GM18907 (cell line): Measurements from ENCODE around the gene BCL7A.
A peak's percentile ranks its signal among the peaks of the same experiment; 100 is the strongest.

Experiments
- ATAC-seq: cut with Tn5 transposase; IDR thresholded peaks from one replicate; pipeline ENCODE4 v1.9.1; 2021; ENCODE audit warnings: mild to moderate bottlenecking, moderate library complexity; ENCODE audit not compliant: unreplicated experiment

Gene BCL7A

GRCh38 chr12:121996945-121997612 lies 24.6 kb upstream of the BCL7A start:
- no peak for ATAC-seq

- ATAC-seq = no peak
Observed at GRCh38 chr12:122001466-122002209, 20.0 kb upstream of the BCL7A start.

DNA sequence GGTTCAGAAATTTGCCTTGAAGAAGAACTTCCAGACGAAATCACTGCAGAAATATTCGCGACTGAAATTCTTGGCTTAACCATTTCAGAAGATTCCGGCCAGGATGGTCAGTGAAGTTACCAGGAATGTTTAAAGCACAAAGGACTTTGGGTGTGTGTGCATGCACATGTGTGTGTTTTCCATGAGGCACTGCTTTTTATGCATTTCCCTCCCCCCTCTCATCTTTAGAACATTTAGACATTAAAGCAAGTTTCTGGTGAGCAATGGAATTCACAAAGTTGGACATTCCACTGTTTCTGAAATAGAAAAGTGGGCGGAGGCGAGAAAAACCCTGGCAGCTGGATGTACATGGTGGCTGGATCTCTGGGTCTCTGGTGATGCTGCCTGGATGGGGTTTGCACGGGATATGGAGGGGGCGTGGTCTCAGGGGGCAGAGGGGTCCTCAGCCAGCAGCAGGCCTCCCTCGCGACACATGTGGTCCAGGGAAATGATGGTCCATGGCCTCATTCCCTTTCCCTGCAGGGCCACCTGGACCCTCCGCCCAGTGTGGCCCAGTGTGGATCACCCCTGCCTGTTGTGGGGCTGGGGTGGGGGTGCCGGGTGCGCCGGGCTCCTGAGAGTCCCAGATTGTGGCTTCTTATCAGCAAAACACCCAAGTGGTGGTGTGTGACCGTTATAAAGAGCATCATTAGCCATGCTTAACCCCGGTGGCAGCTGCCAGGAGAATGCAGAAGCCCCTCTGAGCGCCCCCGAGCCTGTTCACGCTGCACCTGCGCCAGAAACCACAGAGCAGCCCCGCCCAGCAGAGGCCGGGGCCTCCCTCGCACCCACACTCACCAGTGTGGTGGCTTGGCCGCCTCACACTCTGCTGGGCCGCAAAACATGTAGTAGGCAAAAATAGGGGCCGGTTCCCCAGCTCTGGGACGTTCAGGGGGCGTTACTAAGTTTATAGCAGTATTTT lies 17.8 kb upstream of the BCL7A start:
- no peak for ATAC-seq

- ATAC-seq = no peak
Observed at GRCh38 chr12:122004633-122005071, 17.0 kb upstream of the BCL7A start.

DNA sequence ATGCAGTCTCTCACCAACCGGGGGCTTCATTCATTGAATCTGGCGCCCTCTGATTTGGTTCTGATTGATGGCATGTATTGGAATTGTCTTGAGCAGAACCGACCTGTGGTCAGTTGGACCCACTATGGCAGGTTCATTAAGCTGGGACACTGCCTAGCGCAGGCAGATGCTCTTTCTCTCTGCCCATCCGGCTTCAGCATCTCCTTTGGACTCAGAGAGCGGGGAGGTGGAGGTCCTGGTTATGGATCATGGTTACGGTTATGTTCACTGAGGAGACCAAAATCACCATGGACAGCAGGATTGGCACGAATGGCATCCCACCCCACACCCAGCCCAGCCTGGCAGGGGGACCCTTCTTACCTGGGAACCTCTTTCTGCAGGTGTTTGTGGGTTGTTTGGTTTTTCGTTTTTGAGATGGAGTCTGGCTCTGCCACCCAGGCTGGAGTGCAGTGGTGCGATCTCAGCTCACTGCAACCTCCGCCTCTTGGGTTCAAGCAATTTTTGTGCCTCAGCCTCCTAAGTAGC lies 16.4 kb upstream of the BCL7A start:
- no peak for ATAC-seq

GRCh38 chr12:122006186-122006926 lies 15.3 kb upstream of the BCL7A start:
- ATAC-seq = no peak

- no peak for ATAC-seq
Observed at GRCh38 chr12:122009741-122010140, 11.9 kb upstream of the BCL7A start.

GRCh38 chr12:122012184-122012583 lies 9.5 kb upstream of the BCL7A start:
- ATAC-seq = no peak

- ATAC-seq = no peak
Observed at GRCh38 chr12:122013136-122013535, 8.5 kb upstream of the BCL7A start.

DNA sequence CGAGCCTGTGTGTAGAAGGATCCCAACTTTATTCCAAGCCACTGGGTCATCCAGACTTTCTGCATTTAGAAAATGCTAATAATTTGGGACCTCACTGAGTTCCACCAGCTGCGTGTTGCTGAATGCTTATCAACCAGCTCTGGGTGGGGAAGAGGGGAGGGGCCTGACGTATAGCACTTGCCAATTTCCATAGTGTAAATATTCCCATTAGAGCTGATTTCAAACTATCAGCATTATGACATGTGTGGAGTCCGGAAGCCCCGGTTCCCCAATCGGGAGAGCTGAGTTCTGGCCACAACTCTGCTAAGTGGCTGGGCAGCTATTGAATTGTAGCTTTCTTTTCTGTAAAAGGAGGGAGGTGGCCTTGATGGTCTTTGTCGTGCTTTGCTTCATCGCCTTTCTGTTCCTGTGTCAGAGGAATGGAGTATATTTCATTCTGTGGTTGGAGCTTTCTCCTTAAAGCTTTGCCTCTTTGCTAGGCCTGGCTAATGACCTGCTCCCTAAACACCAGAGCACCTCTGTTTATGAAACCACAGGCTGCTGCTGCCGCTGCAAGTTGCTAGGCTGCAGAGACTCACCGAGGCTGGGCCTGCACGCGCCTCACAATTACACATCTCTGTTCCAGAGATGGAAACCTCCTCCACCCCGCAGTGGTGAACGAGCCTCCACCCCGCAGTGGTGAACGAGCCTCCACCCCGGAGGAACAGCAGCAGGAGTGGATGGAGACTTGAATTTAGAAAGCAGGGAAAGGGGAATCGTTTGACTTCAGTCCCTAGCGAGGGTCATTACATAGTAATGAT lies 7.7 kb upstream of the BCL7A start:
- no peak for ATAC-seq

- ATAC-seq = no peak
Observed at GRCh38 chr12:122014781-122015180, 6.9 kb upstream of the BCL7A start.

DNA sequence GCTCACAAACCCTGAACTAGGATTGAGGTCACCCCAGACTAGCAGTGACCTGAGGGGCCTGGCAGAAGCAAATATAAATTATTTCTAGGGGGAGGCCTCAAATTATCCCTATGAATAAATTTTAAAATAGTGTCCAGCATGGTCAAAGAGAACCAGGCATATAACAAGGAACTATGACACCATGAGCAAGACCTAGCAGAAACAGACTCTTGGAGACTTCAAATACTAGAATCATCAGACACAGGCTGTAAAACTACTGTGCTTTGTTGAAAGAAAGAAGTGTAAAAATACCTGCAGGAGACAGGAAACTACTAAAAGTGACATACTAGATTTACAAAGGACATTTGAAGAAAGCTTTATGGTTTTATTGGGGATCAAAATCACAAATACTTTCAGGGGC lies 3.2 kb upstream of the BCL7A start:
- no peak for ATAC-seq

- ATAC-seq = no peak
Observed at GRCh38 chr12:122018937-122019336, 2.7 kb upstream of the BCL7A start.

GRCh38 chr12:122020795-122021192 lies 890 bp upstream of the BCL7A start:
- no peak for ATAC-seq

- no peak for ATAC-seq
Observed at GRCh38 chr12:122021193-122021821, 377 bp upstream of the BCL7A start.

DNA sequence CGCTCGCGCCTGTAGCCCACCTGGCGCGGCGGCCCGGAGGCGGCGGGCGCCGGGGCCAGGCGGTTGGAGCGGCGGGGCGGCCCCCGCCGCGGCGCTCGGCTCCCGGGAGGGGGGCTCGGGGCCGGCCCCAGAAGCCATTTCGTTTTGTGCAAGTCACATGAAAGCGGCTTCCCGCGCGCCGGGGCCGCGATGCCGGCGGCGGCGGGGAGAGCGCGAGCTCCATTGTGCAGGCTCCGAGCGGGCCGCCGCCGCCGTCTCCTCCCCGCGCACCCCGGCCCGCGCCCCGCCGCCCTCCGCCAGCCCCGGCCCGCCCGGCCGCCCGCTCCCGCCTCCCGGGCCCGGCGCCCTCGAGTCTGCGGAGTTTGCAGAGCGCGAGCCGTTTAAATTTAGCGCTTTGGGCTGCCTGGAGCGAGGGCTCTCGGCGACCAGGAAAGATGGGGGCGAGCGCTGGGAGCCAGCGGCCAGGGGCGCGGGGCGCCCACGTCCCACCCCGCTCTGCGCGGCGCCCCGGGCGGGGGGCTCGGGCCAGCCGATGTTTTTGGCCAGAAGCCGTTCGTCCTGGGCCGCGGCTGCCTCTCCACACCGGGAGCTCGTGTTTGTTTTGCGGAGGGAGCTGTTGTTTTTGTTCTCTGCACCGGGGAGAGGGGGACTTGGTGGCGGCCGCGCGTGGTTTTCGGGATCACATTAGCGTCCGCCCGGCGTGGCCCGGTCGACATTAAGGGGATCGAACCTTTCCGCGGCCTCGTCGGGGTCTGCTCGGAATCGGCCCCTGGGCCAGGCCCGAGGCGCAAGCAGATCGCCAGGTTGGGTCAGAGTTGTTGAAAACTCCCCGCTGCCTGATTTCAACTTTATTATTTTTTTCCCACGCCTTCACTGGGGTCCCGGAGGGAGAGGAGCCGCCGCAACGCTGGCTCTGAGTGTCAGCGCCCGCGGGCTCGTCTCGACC lies 982 bp downstream of the BCL7A start:
- ATAC-seq = no peak

- ATAC-seq = peak; percentile 11
Observed at GRCh38 chr12:122023339-122024131, 1.9 kb downstream of the BCL7A start.
